Stimulated activated CD4-positive, alpha-beta T cell treated with anti-CD3 and anti-CD28 coated beads, Interleukin-12 subunit alpha, Interleukin-12 subunit beta, amount 100 ng/mL, for 48 hours (primary cell): ENCODE measurements around the gene FAR1.
"Not testable (repeated sequence)": the region's sequence is repeated elsewhere in the genome, so short reads cannot be mapped to it uniquely, and the experiment has no call there.

ENCODE experiments used
- DNase-seq, 3 donors: peaks; one replicate each; pipeline ENCODE4 v3.0.0-alpha.2; 2020; ENCODE audit warnings: low read depth in 2 of 3, low spot score in 1 of 3

The FAR1 gene

DNA sequence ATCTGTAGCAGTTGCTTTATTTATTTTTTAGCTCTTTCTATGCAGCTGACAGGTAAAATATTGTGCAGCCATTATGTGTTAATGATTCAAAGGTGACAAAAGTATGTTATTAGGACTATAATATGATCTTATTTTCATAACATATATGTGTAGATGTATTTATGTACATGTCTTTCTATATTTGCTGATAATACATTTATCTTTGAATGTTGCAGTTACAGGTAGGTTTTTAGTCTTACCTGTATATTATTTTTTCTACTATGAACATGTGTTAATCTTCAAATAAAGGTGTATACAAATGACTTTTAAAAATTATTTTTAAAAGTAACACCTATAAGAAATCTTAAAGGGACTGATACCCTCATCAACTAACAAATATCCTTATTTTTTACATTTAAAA is 33.6 kb downstream of the FAR1 start:
- no peak for DNase-seq

DNA sequence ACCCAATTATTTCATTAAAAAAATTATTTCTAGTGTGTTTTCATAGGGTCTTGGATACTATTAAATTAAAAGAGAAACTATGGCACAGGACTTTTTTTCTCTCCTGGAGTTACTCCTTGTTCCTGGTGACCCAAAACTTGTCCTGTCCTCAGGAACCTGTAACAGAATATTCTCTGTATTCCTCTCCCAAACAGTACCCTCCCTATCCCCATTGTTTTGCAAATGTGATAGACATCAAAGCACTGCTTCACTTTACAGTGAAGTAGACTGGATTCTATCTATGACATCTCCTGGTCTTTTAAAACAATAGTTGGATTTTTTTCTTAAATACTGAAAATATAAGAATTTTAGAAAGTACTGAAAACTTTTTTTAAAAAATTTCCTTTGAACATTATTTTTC is 37.2 kb downstream of the FAR1 start:
- DNase-seq: no peak

DNA sequence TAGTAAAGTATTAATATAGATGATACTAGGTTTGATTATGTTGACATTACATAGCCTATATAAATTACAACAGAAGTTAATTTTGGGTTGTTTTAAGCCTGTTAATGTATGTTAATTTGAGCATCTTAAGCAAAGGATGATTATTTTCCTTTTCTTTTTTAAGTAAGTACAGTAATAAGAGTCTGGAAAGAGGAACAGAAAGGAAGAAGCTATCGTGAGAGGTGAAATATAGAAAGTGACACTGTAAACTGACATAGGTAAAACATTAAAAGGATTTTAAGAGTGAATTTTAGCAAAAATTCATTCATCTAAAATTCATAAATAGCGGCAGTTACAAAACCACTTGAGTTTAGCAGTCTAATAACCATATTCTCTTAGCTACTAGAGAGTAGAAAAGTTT is 45.5 kb downstream of the FAR1 start:
- DNase-seq: no peak

- DNase-seq: no peak
These were observed 48.9 kb downstream of the FAR1 start for GRCh38 chr11:13717331-13717730.

- DNase-seq: no peak
These were observed 49.9 kb downstream of the FAR1 start for GRCh38 chr11:13718394-13718793.

DNA sequence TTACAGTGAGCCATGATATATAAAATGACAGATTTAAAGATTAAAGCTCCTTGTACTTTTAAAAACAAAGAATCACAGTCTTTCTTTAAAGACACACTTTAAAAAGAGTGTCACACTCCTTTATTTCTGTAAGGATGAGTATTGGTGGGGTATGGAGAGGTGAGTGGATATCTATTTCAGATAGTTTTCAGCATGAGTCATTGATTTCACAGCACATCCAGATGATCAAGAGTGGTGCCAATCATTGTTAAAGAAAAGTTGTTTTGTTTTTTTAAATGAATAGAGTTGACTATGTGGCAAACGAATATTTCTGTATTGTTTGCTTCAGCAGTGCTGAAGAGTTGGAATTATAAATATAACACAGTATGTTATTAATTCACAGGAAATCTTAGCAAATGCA is 52.5 kb downstream of the FAR1 start:
- no peak for DNase-seq

DNA sequence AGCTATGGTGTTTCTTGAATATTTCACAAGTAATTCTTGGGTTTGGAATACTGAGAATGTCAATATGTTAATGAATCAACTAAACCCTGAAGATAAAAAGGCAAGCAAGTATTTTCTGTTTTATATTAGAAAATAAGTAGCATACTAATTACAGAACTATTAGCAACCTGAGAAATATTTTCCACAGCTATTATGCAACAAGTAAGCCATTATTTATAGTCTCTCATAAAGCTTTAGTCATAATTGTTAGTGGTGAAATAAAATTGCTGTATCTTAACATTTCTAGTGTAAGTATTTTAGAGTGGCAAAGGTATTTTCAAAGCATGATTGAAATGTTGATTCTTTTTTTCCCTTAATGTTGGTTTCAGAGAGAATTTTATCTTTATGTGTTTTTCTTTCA is 53.3 kb downstream of the FAR1 start:
- no peak for DNase-seq

- no peak for DNase-seq
These were observed 58.0 kb downstream of the FAR1 start for GRCh38 chr11:13726456-13726855.

- no peak for DNase-seq
These were observed 59.6 kb downstream of the FAR1 start for GRCh38 chr11:13728076-13728475.

- no peak for DNase-seq
These were observed 66.1 kb downstream of the FAR1 start for GRCh38 chr11:13734530-13734929.

- no peak for DNase-seq
These were observed 76.7 kb downstream of the FAR1 start for GRCh38 chr11:13745165-13745564.

DNA sequence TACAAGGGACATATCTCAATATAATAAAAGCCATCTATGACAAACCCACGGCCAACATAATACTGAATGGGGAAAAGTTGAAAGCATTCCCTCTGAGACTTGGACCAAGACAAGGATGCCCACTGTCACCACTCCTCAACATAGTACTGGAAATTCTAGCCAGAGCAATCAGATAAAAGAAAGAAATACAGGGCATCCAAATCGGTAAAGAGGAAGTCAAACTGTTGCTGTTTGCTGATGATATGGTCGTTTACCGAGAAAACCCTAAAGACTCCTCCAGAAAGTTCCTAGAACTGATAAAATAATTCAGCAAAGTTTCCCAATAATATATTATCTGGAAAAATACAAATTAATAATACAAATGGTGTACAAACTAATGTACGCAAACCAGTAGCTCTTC is 84.8 kb downstream of the FAR1 start:
- not testable (repeated sequence) for DNase-seq

GRCh38 chr11:13759050-13759449 is 90.6 kb downstream of the FAR1 start:
- no peak for DNase-seq

- DNase-seq: no peak
These were observed 91.6 kb downstream of the FAR1 start for GRCh38 chr11:13760115-13760514.

- no peak for DNase-seq
These were observed 92.8 kb downstream of the FAR1 start for GRCh38 chr11:13761250-13761649.

GRCh38 chr11:13761716-13762115 is 93.2 kb downstream of the FAR1 start:
- DNase-seq: no peak

- no peak for DNase-seq
These were observed 94.2 kb downstream of the FAR1 start for GRCh38 chr11:13762718-13763117.

GRCh38 chr11:13763341-13763740 is 94.9 kb downstream of the FAR1 start:
- no peak for DNase-seq

DNA sequence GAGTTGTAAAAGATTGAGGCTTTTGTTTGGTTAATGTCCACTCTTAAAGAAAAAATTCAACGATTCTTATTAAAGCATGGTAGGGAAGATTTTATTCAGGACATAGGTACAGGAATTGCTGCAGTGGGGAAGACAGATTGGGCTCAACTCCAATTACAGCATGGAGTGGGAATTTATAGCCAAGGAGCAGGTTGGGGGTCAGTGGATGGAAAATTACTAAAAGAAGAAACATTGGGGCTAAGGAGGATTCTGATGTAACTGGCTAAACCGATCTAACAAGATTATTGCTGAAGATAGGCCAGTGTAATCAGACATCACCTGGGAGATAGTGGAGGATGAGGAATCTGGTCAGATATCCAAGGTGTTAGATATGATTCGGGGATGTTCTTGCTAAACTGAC is 97.4 kb downstream of the FAR1 start:
- no peak for DNase-seq

DNA sequence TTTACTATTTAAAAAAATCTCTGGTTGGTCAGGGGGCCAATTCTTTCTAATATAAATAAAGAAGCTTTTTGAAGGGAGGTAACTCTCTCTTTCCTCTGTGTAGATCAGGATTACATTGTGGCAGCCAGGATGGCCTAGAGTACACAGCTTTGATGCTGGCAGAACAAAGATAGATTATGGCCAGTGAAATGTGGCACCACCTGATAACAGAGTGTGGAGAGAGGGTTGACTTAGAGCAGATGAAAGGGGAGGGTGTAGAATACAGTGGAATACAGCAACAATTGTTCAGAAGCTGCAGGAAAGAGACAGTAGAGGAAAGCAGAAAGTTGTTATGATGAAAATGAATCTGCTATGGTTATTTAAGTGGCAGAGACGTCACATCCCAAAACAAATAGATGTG is 99.0 kb downstream of the FAR1 start:
- DNase-seq: no peak

DNA sequence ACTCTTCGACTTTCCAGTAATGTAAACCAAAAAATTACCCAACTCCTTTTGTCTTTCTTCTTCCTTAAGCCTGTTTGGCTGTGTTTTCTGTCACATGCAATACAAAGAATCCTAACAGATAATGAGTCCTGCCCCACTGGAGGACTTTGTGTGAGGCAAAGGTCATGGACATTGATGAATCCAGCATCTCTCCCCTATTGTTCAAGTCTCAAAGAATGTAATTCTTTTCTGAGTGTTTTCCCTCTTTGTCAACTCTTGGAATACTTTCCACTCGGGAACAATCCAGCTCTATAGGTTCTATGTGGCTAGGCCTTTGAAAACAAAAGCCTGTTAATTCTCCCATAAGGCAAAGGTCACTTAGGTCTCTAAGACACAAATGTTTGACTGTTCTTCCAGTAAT is 100.7 kb downstream of the FAR1 start:
- DNase-seq: no peak

DNA sequence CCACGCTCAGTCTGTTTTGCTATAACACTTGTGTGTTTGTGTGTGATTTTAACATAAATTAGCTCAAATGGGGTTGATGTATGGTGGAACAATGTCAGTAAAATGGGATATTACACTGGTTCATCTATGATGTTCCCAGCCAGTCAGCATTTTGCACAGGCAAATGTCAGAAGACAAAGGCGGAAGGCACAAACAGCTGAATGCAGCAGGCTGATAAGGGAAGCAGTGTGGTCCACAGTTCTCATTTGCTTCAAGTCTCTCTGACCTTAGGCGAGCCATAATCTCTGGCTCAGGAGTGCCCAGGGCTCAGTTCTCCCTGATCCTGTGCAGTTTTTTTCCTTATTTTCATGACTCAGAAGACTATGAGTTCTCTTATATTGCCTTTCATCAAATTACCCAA is 102.7 kb downstream of the FAR1 start:
- no peak for DNase-seq

GRCh38 chr11:13772223-13773046 is 104.0 kb downstream of the FAR1 start:
- DNase-seq: peak in 1 of 3 donors; percentile 46
